ENCODE data around the gene NME9. TPM values are rescaled to one million over a fixed set of nuclear protein-coding genes. Genes with fewer than 3 reads are reported as not detected.

NME9 gene
- total RNA-seq, 1 donor from 2014 or later: not detected

DNA sequence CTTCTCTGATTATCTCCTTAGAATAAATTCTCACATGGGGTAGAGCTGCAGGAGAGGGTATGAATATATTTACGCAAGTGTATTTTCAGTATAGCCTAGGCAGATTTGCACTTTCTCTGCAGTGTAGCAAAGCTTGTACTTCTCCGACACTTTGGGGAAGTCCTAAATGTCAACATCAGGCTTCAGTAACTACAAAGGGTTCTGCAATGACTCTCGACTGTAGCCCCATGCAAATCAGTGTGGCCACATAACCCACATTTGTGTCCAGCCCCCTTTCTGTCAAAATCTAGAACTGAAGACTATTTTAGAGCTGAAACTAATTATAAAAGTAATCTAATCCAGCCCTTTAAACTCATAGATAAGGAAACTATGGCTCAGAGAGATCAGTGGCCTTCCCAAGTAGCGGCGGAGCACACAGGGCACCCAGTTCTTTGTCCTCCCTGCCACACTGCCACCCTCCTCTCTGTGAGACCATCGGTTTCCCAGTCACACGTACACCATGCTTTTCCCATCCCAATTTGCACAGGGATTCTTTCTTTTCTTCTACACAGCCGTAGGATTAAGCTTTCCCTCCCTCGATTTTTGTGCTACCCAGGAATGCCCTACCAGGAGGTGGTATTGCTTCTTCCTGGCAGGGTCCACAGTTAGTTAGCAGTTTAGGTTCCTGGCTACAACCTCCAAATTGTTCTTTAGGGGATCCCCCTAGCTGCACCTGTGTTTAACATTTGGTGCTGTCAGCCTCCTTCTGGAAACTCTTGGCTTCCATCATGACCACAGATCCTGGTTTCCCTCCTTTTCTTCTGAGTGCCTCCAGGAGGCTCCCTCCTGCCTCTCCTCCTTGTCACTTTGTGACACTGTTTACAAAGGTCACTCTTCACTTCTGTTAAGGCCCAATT lies 41.7 kb upstream of the NME9 start:
- H3K4me1 Mint-ChIP-seq (ENCODE audit: unreplicated experiment): no peaks in the 10 kb centered on the region
- H3K27ac Mint-ChIP-seq (ENCODE audit: unreplicated experiment): peak overlapping the region; percentile 5
- H3K36me3 Mint-ChIP-seq (ENCODE audit: low read depth, unreplicated experiment): no peaks in the 10 kb centered on the region
- no peak for DNase-seq (ENCODE audit: low spot score)
- H3K27me3 Mint-ChIP-seq (ENCODE audit: unreplicated experiment): no peaks in the 10 kb centered on the region
- no peaks in the 10 kb centered on the region for H3K9me3 Mint-ChIP-seq (ENCODE audit: unreplicated experiment)
- TF ChIP-seq, protein P1, sequence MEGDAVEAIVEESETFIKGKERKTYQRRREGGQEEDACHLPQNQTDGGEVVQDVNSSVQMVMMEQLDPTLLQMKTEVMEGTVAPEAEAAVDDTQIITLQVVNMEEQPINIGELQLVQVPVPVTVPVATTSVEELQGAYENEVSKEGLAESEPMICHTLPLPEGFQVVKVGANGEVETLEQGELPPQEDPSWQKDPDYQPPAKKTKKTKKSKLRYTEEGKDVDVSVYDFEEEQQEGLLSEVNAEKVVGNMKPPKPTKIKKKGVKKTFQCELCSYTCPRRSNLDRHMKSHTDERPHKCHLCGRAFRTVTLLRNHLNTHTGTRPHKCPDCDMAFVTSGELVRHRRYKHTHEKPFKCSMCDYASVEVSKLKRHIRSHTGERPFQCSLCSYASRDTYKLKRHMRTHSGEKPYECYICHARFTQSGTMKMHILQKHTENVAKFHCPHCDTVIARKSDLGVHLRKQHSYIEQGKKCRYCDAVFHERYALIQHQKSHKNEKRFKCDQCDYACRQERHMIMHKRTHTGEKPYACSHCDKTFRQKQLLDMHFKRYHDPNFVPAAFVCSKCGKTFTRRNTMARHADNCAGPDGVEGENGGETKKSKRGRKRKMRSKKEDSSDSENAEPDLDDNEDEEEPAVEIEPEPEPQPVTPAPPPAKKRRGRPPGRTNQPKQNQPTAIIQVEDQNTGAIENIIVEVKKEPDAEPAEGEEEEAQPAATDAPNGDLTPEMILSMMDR (IDR thresholded peaks at IDR 0.05; ENCODE audit: unreplicated experiment): no peak
- H3K4me3 Mint-ChIP-seq (ENCODE audit: unreplicated experiment): no peak overlapping the region

DNA sequence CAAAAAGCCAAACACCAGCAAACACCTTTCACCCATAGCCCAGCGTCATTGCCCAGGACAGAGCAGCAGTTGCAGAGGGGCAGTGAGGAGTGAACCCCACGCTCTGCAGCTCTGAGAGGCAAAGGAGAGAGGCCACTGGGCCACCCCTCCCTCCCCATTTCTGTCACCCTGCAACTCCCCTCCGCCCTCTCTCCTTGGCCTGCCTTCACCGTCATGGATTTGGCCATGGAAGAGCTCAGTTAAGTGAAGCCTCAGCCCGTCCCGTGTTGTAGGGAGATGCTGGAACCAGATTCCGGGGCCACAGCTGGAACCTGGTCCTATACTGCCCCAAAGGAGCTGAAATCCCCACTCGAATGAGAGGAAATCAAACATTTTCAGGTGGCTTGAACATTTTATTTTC lies 40.7 kb upstream of the NME9 start:
- Mint-ChIP-seq H3K36me3 (ENCODE audit: low read depth, unreplicated experiment) (no peaks in the 10 kb centered on the region), H3K27ac (ENCODE audit: unreplicated experiment) (no peak overlapping the region), H3K4me3 (ENCODE audit: unreplicated experiment) (no peak overlapping the region), H3K4me1 (ENCODE audit: unreplicated experiment) (peaks cover 3% of the 10 kb centered on the region), H3K27me3 (ENCODE audit: unreplicated experiment) (no peaks in the 10 kb centered on the region), H3K9me3 (ENCODE audit: unreplicated experiment) (no peaks in the 10 kb centered on the region)
- TF ChIP-seq, protein P1 (IDR thresholded peaks at IDR 0.05; ENCODE audit: unreplicated experiment): no peak
- no peak for DNase-seq (ENCODE audit: low spot score)

DNA sequence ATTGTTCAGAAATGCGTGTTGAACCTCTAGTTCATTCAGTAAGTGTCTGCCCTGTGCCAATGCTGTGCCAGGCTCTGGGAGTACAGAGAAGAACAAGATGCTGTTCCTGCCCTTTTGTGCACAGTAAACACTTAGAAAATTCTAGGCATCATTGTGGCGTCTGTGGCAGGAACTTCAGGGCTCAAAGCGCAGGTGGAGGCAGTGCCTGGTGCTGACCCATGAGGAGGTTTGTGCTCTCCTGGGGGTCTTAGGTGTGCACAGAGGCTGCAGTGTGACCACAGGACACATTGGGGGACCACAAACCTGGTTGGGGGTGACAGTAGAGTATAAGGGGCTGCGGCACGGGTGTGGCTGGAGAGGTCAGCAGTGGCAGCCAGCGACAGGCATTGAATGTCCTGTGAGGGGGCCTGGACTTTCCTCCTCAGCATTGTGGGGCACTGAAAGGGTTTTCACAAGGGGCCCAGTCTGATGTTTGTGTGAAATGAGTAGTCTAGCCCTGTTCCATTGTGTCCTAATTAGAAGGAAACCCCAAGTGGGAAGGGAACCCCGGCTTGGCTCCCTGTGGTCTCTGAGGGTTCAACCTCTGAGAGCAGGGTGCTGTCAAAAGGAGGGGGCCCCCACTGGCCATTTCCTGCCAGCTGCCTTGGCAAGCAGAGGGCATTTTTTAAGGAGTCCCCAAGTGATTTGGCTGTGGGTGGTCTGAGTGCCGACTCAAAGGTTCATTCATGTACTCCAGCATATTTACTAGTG lies 39.7 kb upstream of the NME9 start:
- Mint-ChIP-seq H3K9me3 (ENCODE audit: unreplicated experiment) (no peaks in the 10 kb centered on the region), H3K27ac (ENCODE audit: unreplicated experiment) (no peak overlapping the region), H3K36me3 (ENCODE audit: low read depth, unreplicated experiment) (no peaks in the 10 kb centered on the region), H3K27me3 (ENCODE audit: unreplicated experiment) (no peaks in the 10 kb centered on the region), H3K4me1 (ENCODE audit: unreplicated experiment) (peaks cover 3% of the 10 kb centered on the region), H3K4me3 (ENCODE audit: unreplicated experiment) (no peak overlapping the region)
- TF ChIP-seq, protein P1 (IDR thresholded peaks at IDR 0.05; ENCODE audit: unreplicated experiment): no peak
- DNase-seq (ENCODE audit: low spot score): no peak

DNA sequence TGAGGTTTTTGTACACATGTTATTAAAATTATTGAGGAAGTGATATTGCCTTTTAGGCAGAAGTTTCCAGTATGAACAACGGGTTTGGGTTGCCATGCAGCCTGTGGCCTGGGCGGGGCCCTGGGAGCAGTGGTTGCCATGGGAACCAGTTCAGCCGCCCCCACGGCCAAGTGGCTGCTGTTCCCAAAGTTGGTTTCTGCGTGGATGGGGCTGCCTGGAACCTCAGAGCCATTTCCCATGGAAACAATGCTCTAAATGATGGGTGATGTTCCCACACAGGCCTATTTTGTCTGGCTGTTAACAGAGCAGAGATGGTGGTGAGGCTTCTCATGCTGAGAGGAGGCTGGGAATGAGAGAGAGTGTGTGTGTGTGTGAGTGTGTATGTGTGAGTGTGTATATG lies 38.3 kb upstream of the NME9 start:
- no peak for DNase-seq (ENCODE audit: low spot score)

More for the DNA sequence above, 38.3 kb upstream of the NME9 start:
- no peak overlapping the region for H3K4me3 Mint-ChIP-seq (ENCODE audit: unreplicated experiment)
- no peak overlapping the region for H3K27ac Mint-ChIP-seq (ENCODE audit: unreplicated experiment)
- no peaks in the 10 kb centered on the region for H3K27me3 Mint-ChIP-seq (ENCODE audit: unreplicated experiment)
- TF ChIP-seq, protein P1 (IDR thresholded peaks at IDR 0.05; ENCODE audit: unreplicated experiment): no peak
- no peaks in the 10 kb centered on the region for H3K36me3 Mint-ChIP-seq (ENCODE audit: low read depth, unreplicated experiment)
- peaks cover 3% of the 10 kb centered on the region for H3K4me1 Mint-ChIP-seq (ENCODE audit: unreplicated experiment)
- no peaks in the 10 kb centered on the region for H3K9me3 Mint-ChIP-seq (ENCODE audit: unreplicated experiment)
